Mononuclear cell (primary cell): ENCODE data around the gene ANKRD40. TPM values are rescaled to one million over a fixed set of nuclear protein-coding genes. Genes with fewer than 3 reads are reported as not detected.

Source experiments
- H3K27me3 ChIP-seq: 2 replicates; pipeline ENCODE4 v1.6.0; 2011; ENCODE audit warnings: low read length, control low read depth; ENCODE audit not compliant: insufficient read depth
- H3K4me1 ChIP-seq: 2 replicates; pipeline ENCODE4 v1.5.1; 2011; ENCODE audit warnings: mild to moderate bottlenecking, low read length, control low read depth; ENCODE audit not compliant: insufficient read depth
- H3K4me3 ChIP-seq: 2 replicates; pipeline ENCODE4 v1.5.1; 2011; ENCODE audit warnings: mild to moderate bottlenecking, low read length, moderate library complexity
- H3K9me3 ChIP-seq: 2 replicates; pipeline ENCODE4 v1.5.1; 2011; ENCODE audit warnings: low read depth, mild to moderate bottlenecking, control low read depth, low read length
- total RNA-seq: library from RNA; depleted of rRNA; stranded (reverse); fragments of >200 nt; gene quantifications from one replicate; pipeline ENCODE4 v1.2.3, GENCODE V29; 2012

The ANKRD40 gene
- total RNA-seq, 1 donor = 22.5 TPM

GRCh38 chr17:50696365-50696879, 11.3 kb downstream of the ANKRD40 start:
- H3K27me3 ChIP-seq = no peaks in the 10 kb centered on the region
- no peak overlapping the region for H3K4me3 ChIP-seq
- no peaks in the 10 kb centered on the region for H3K4me1 ChIP-seq
- no peaks in the 10 kb centered on the region for H3K9me3 ChIP-seq

GRCh38 chr17:50693036-50693682, 14.6 kb downstream of the ANKRD40 start:
- no peaks in the 10 kb centered on the region for H3K27me3 ChIP-seq
- H3K4me3 ChIP-seq = no peak overlapping the region
- no peaks in the 10 kb centered on the region for H3K9me3 ChIP-seq
- H3K4me1 ChIP-seq = no peaks in the 10 kb centered on the region

DNA sequence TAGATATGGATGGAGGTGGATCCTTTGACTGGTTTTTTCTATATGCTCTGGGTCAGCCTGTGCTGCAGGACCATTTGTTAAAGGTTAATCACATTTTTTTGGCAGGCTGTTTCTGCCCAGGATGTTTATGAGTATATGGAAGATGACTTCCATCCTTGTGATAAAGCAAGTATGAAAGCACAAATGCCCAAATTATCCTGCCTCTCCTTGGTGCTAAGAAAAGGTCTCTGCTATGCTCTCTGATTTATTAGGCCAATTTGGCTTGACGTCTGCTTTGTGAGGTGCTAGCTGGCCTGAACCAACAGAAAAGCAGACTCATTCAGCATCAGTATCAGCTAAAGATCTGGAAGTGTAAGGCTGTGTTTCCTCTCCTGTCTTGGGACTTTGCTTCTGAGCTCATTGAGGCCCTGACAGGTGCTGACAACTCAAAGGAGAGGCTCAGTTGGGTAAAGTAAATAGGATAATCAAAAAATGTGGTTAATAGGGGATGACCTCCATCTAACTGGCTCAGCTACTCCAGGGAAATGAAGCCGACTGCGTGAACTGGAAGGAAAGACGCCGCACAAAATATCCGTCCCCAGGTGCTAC, 15.2 kb downstream of the ANKRD40 start:
- Histone ChIP-seq H3K9me3 (no peaks in the 10 kb centered on the region), H3K27me3 (no peaks in the 10 kb centered on the region), H3K4me1 (no peaks in the 10 kb centered on the region), H3K4me3 (no peak overlapping the region)

DNA sequence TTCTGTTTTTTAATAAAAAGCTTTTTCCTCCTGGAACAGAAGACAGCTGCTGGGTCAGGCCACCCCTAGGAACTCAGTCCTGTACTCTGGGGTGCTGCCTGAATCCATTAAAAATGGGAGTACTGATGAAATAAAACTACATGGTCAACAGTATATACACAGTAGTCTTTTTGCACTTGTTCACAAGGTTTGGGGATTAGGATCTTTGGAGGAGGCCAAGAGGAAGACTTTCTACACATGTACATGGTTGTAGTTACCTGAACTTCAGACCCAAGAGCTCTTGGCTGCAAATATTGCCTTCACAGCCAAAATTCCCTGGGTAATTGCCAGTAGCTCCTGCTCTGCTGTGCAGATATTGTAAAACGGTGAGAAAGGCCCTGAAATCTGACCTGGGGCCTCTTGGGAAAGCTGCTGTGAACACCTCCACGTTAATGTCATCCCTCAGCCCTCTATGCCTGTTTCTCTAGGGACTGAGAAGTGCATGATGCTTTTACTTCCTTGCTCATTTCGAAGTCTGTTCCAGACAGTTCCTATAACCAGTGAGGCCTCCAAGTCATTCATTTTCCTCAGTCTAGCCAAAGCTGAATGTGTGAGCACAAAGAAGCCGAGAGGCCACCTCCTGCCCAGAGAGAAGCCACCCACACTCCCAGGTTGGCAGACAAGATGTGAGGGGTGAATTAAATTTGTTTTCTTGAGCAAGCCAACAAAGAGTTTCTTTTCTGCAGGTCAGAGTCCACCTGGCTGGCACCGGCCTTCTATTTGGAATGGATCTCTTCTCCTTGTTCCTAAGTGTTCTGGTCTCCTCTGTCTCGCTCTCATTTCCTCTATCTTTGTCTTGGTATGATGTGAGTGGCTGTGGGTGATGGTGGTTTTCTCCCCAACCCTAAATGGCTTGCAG, 15.9 kb downstream of the ANKRD40 start:
- no peaks in the 10 kb centered on the region for H3K9me3 ChIP-seq
- H3K4me1 ChIP-seq = no peaks in the 10 kb centered on the region
- H3K4me3 ChIP-seq = no peak overlapping the region

GRCh38 chr17:50690887-50691549, 16.7 kb downstream of the ANKRD40 start:
- Histone ChIP-seq H3K4me3 (no peak overlapping the region), H3K9me3 (no peaks in the 10 kb centered on the region), H3K27me3 (no peaks in the 10 kb centered on the region), H3K4me1 (no peaks in the 10 kb centered on the region)

More for the DNA sequence above, 15.9 kb downstream of the ANKRD40 start:
- no peaks in the 10 kb centered on the region for H3K27me3 ChIP-seq

GRCh38 chr17:50689956-50690886, 17.5 kb downstream of the ANKRD40 start:
- Histone ChIP-seq H3K4me3 (no peak overlapping the region), H3K27me3 (no peaks in the 10 kb centered on the region), H3K9me3 (no peaks in the 10 kb centered on the region), H3K4me1 (no peaks in the 10 kb centered on the region)

DNA sequence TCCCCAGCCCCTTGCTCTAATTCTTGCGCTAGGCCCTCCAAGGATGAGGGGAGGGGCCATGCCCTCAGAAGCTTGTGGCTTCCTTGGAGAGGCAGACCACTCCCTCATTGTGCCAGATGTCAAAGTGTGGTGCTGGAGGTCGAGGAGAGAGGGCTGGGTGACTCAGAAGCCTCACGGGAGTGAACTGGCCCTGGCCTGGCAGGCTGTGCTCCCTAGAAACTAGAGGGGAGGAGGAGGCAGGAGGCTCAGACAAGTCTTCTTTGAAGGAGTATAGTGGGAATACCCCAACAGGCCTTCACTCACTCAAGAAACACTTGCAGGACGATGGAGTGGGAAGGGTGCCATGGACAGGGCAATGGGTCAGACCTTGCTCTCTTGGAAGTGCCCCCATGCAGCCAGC, 18.5 kb downstream of the ANKRD40 start:
- H3K4me3 ChIP-seq = no peak overlapping the region
- no peaks in the 10 kb centered on the region for H3K4me1 ChIP-seq
- no peaks in the 10 kb centered on the region for H3K9me3 ChIP-seq
- H3K27me3 ChIP-seq = no peaks in the 10 kb centered on the region

DNA sequence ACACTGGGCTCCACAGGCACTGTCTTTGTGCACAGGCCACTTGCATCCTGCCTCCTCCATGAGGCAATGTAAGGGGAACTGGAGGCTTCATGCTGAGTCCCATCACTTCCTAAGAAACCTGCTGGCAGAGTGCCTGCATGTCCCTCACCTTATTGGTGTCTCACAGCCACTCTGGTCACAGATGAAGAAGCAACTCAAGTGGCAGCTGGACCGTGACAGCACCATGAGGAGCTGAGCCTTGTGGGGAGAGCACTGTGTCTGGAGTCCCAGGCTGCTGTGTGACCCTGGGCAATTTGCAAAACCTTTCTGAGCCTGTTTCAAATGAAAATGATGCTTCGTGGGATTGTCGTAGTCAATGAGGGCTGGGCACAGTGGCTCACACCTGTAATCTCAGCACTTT, 19.5 kb downstream of the ANKRD40 start:
- Histone ChIP-seq H3K4me1 (no peaks in the 10 kb centered on the region), H3K27me3 (no peaks in the 10 kb centered on the region), H3K9me3 (no peaks in the 10 kb centered on the region), H3K4me3 (no peak overlapping the region)

- Histone ChIP-seq H3K4me3 (no peak overlapping the region), H3K4me1 (no peaks in the 10 kb centered on the region), H3K27me3 (no peaks in the 10 kb centered on the region), H3K9me3 (no peaks in the 10 kb centered on the region)
Observed at GRCh38 chr17:50687200-50688066, 20.3 kb downstream of the ANKRD40 start.

GRCh38 chr17:50686494-50687199, 21.1 kb downstream of the ANKRD40 start:
- H3K4me3 ChIP-seq = no peak overlapping the region
- no peaks in the 10 kb centered on the region for H3K4me1 ChIP-seq
- H3K9me3 ChIP-seq = no peaks in the 10 kb centered on the region
- H3K27me3 ChIP-seq = no peaks in the 10 kb centered on the region

DNA sequence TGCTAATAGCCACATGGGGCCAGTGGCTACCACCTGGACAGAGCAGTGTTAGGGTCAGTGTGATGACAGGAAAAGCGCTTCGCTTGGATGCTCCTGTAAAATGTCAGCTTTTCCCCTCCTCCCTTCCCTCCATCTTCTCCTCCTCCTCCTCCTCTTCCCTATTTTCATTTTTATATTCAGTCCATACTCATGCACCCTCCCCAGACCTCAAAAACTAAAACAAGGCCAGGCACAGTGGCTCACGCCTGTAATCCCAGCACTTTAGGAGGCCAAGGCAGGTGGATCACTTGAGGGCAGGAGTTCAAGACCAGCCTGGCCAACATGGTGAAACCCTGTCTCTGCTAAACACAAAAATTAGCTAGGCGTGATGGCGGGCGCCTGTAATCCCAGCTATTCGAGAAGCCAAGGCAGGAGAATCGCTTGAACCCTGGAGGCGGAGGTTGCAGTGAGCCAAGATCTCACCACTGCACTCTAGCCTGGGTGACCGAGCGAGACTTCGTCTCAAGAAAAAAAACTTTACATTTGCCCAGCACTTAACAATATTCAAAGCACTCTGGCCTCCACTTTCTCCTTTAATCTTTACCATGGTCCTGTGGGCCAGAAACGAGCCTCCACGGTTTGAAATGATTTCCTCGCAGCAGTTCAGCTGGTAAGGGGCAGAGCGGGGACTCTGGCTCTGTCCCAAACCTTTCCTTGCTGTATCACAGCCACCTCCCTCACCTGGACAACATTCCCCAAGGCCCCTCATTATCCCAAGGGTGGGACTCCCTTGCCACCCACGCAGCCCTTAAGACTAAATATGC, 21.8 kb downstream of the ANKRD40 start:
- Histone ChIP-seq H3K9me3 (no peaks in the 10 kb centered on the region), H3K4me3 (no peak overlapping the region), H3K27me3 (no peaks in the 10 kb centered on the region), H3K4me1 (no peaks in the 10 kb centered on the region)

GRCh38 chr17:50685334-50685665, 22.4 kb downstream of the ANKRD40 start:
- no peaks in the 10 kb centered on the region for H3K4me1 ChIP-seq
- no peaks in the 10 kb centered on the region for H3K9me3 ChIP-seq
- H3K27me3 ChIP-seq = no peaks in the 10 kb centered on the region
- H3K4me3 ChIP-seq = no peak overlapping the region
